Sigmoid colon (tissue), 4 donors: ENCODE results near the gene EYA3.

Experiments used
- POLR2A ChIP-seq, 2 donors: fragments of 450-650 bp; IDR thresholded peaks; one replicate each; pipeline ENCODE4 v1.6.1; 2016; ENCODE audit warnings: antibody characterized with exemption in 2 of 2, mild to moderate bottlenecking in 2 of 2, moderate library complexity in 2 of 2
- POLR2AphosphoS5 ChIP-seq, 4 donors: sonication (generic); formaldehyde crosslinking; IDR thresholded peaks; one replicate each; pipeline ENCODE4 v1.6.1; 2017; ENCODE audit warnings: antibody characterized with exemption in 4 of 4
- TF ChIP-seq, protein P1 (sequence below), 4 experiments: fragments of 450-650 bp in 3 of 4; fragments of 200-600 bp in 1 of 4; IDR thresholded peaks; one replicate each; pipeline ENCODE4 v1.5.1; 2016 to 2019; ENCODE audit warnings: antibody characterized with exemption in 4 of 4, mild to moderate bottlenecking in 3 of 4, moderate library complexity in 2 of 4

DNA sequence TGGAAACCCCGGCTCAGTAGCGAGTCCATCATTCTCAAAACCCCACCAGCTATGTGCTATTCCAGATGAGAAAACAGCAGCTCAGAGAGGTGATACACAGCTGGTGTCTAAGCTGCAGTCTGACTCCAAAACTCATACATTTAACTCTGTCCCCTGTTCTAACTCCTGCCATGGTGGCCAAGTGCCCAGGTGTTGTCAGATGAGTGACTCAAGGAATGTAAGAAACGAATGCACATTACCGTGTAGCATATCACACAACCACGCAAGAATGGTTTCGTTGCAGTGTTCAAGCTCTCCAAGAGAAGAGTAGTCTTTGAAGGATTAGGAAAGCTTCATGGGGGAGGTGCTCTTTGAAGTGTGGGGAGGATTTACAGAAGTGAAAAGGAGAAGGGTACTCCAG lies 133.3 kb downstream of the EYA3 start:
- TF ChIP-seq, protein P1, sequence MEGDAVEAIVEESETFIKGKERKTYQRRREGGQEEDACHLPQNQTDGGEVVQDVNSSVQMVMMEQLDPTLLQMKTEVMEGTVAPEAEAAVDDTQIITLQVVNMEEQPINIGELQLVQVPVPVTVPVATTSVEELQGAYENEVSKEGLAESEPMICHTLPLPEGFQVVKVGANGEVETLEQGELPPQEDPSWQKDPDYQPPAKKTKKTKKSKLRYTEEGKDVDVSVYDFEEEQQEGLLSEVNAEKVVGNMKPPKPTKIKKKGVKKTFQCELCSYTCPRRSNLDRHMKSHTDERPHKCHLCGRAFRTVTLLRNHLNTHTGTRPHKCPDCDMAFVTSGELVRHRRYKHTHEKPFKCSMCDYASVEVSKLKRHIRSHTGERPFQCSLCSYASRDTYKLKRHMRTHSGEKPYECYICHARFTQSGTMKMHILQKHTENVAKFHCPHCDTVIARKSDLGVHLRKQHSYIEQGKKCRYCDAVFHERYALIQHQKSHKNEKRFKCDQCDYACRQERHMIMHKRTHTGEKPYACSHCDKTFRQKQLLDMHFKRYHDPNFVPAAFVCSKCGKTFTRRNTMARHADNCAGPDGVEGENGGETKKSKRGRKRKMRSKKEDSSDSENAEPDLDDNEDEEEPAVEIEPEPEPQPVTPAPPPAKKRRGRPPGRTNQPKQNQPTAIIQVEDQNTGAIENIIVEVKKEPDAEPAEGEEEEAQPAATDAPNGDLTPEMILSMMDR (IDR thresholded peaks at IDR 0.05), result no peak
- TF ChIP-seq POLR2A (IDR thresholded peaks at IDR 0.05) (no peak), POLR2AphosphoS5 (IDR thresholded peaks at IDR 0.05) (no peak)
